Loucy (cell line): ENCODE results near the gene WFDC5.

Source experiments
- H2AFZ ChIP-seq: fragments of 200-600 bp; sonication (generic); 2 replicates; pipeline ENCODE4 v1.6.0; 2016; ENCODE audit warnings: antibody characterized with exemption, mild to moderate bottlenecking, low read length, moderate library complexity
- H3F3A ChIP-seq: fragments of 200-600 bp; 2 replicates; pipeline ENCODE4 v1.6.0; 2016; ENCODE audit warnings: antibody characterized with exemption, low read depth, mild to moderate bottlenecking
- H3K27me3 ChIP-seq: fragments of 200-600 bp; sonication (generic); 2 replicates; pipeline ENCODE4 v1.6.1; 2014; ENCODE audit warnings: low read length, mild to moderate bottlenecking; ENCODE audit not compliant: insufficient read depth, poor library complexity, severe bottlenecking
- H3K36me3 ChIP-seq: fragments of 200-600 bp; sonication (generic); 2 replicates; pipeline ENCODE4 v1.6.1; 2016; ENCODE audit warnings: low read length; ENCODE audit not compliant: insufficient read depth
- H3K4me1 ChIP-seq: fragments of 200-600 bp; sonication (generic); 2 replicates; pipeline ENCODE4 v1.5.1; 2014; ENCODE audit warnings: low read length, mild to moderate bottlenecking; ENCODE audit not compliant: insufficient read depth, poor library complexity, severe bottlenecking
- H3K4me2 ChIP-seq: fragments of 200-600 bp; sonication (generic); 2 replicates; pipeline ENCODE4 v1.6.0; 2014; ENCODE audit warnings: antibody characterized with exemption, low read length, low read depth, mild to moderate bottlenecking; ENCODE audit not compliant: poor library complexity, severe bottlenecking
- H3K4me3 ChIP-seq: fragments of 200-600 bp; sonication (generic); 2 replicates; pipeline ENCODE4 v1.5.1; 2014; ENCODE audit warnings: low read length, mild to moderate bottlenecking, mixed read lengths; ENCODE audit not compliant: poor library complexity, severe bottlenecking
- H3K79me2 ChIP-seq: fragments of 200-600 bp; sonication (generic); 2 replicates; pipeline ENCODE4 v1.6.1; 2014; ENCODE audit warnings: low read length; ENCODE audit not compliant: insufficient read depth
- H3K9ac ChIP-seq: fragments of 200-600 bp; sonication (generic); 2 replicates; pipeline ENCODE4 v1.6.0; 2014; ENCODE audit warnings: mild to moderate bottlenecking, low read depth, low read length, moderate library complexity; ENCODE audit not compliant: poor library complexity, severe bottlenecking
- H3K9me2 ChIP-seq: fragments of 200-600 bp; sonication (generic); replicated peaks from 2 replicates; pipeline ENCODE4 v1.6.1; 2016; ENCODE audit warnings: low read depth, low read length, mixed read lengths
- H3K9me3 ChIP-seq: fragments of 200-600 bp; sonication (generic); 2 replicates; pipeline ENCODE4 v1.6.1; 2014; ENCODE audit warnings: mild to moderate bottlenecking, antibody characterized with exemption, low read length, low read depth; ENCODE audit not compliant: insufficient read depth
- H4K20me1 ChIP-seq: fragments of 200-600 bp; sonication (generic); 2 replicates; pipeline ENCODE4 v1.6.0; 2014; ENCODE audit warnings: antibody characterized with exemption, low read length, mild to moderate bottlenecking; ENCODE audit not compliant: insufficient read depth, poor library complexity, severe bottlenecking
- CTCF ChIP-seq: fragments of 200-600 bp; sonication (generic); conservative IDR thresholded peaks from 2 replicates; pipeline ENCODE4 v1.5.1; 2014; ENCODE audit warnings: mild to moderate bottlenecking, antibody characterized with exemption, low read length
- EZH2phosphoT487 ChIP-seq: fragments of 200-600 bp; IDR thresholded peaks from 2 replicates; pipeline ENCODE4 v1.6.1; 2018; ENCODE audit warnings: antibody characterized with exemption, mild to moderate bottlenecking, moderate library complexity, borderline replicate concordance

WFDC5 gene

GRCh38 chr20:45083127-45083526, 31.8 kb downstream of the WFDC5 start:
- no peak overlapping the region for H2AFZ ChIP-seq
- H3K79me2 ChIP-seq, result no peaks in the 10 kb centered on the region
- no peaks in the 10 kb centered on the region for H4K20me1 ChIP-seq
- no peaks in the 10 kb centered on the region for H3K9me2 ChIP-seq
- H3K4me2 ChIP-seq, result no peak overlapping the region
- H3K36me3 ChIP-seq, result peaks cover 30% of the 10 kb centered on the region; the same call in 1 of the 2 replicates
- H3F3A ChIP-seq, result no peaks in the 10 kb centered on the region
- no peak overlapping the region for H3K9ac ChIP-seq
- TF ChIP-seq CTCF (no peak), EZH2phosphoT487 (no peak)
- H3K4me1 ChIP-seq, result peaks cover 26% of the 10 kb centered on the region
- no peaks in the 10 kb centered on the region for H3K27me3 ChIP-seq
- H3K4me3 ChIP-seq, result no peak overlapping the region
- H3K9me3 ChIP-seq, result no peaks in the 10 kb centered on the region; the same call in 1 of the 2 replicates

GRCh38 chr20:45082468-45082867, 32.5 kb downstream of the WFDC5 start:
- no peak for TF ChIP-seq CTCF
- no peaks in the 10 kb centered on the region for H4K20me1 ChIP-seq
- no peak overlapping the region for H3K4me2 ChIP-seq
- H3K4me1 ChIP-seq, result peaks cover 24% of the 10 kb centered on the region
- no peak overlapping the region for H2AFZ ChIP-seq
- no peak overlapping the region for H3K4me3 ChIP-seq
- no peaks in the 10 kb centered on the region for H3F3A ChIP-seq
- peaks cover 34% of the 10 kb centered on the region; the same call in 1 of the 2 replicates for H3K36me3 ChIP-seq
- H3K79me2 ChIP-seq, result no peaks in the 10 kb centered on the region
- no peak overlapping the region for H3K9ac ChIP-seq
- no peaks in the 10 kb centered on the region; the same call in 1 of the 2 replicates for H3K9me3 ChIP-seq
- H3K27me3 ChIP-seq, result no peaks in the 10 kb centered on the region
- no peaks in the 10 kb centered on the region for H3K9me2 ChIP-seq

GRCh38 chr20:45080867-45081624, 33.9 kb downstream of the WFDC5 start:
- Histone ChIP-seq H3K9me3 (no peaks in the 10 kb centered on the region; the same call in 1 of the 2 replicates), H3K4me1 (peaks cover 16% of the 10 kb centered on the region), H3K27me3 (no peaks in the 10 kb centered on the region), H3F3A (no peaks in the 10 kb centered on the region), H3K79me2 (no peaks in the 10 kb centered on the region), H3K4me3 (no peak overlapping the region), H3K9me2 (no peaks in the 10 kb centered on the region), H3K4me2 (no peak overlapping the region), H3K36me3 (peaks cover 49% of the 10 kb centered on the region; the same call in 1 of the 2 replicates), H3K9ac (no peak overlapping the region), H2AFZ (no peak overlapping the region), H4K20me1 (no peaks in the 10 kb centered on the region)
- TF ChIP-seq CTCF (peak; percentile 63), EZH2phosphoT487 (no peak)
